Activated effector memory CD4-positive, alpha-beta T cell treated with anti-CD3 and anti-CD28 coated beads, Interleukin-2, amount 50 U/mL, for 16 hours (primary cell): ENCODE results near the gene LINGO1.

Experiments
- DNase-seq: peaks from one replicate; pipeline ENCODE4 v3.0.0-alpha.2; 2020

The LINGO1 gene

DNA sequence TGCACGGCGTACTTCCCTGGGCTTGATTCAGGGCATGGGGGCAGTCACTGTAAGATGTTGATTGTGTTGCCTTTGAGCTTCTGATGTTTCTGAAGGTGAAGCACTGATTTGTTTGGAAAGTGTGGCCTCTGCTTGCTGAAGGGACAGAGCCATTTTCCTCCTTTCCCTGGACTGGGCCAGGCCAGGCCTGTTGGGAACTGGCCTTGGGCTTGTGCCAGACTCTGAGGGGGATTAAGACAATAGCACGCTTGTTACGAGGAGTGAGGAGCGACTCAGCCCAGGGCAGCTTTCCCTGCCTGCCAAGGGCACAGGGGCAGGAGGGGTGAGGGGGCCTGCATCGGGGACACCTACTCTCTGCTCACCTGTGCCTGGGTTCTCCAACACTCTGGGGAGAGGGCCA, 42.9 kb downstream of the LINGO1 start:
- DNase-seq, result no peak

DNA sequence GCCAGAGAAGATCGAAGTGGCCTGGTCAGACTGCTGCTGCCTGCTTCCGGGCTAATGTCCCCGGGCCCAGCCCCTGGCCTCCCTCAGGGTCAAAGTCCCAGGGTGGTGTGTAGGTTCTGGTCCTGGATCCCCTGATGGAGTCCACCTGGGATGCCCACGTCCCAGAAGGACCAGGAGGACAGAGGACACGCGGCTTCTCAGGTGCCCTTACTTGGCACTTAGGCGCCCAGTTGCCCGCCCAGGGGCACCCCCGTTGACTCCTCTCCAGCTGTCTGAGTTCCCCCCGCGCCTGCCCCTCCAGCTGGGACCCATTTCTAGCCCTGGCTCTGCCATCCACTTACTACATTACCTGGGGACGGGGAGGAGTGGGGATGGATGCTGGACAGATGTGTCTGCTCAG, 44.6 kb downstream of the LINGO1 start:
- DNase-seq, result no peak

DNA sequence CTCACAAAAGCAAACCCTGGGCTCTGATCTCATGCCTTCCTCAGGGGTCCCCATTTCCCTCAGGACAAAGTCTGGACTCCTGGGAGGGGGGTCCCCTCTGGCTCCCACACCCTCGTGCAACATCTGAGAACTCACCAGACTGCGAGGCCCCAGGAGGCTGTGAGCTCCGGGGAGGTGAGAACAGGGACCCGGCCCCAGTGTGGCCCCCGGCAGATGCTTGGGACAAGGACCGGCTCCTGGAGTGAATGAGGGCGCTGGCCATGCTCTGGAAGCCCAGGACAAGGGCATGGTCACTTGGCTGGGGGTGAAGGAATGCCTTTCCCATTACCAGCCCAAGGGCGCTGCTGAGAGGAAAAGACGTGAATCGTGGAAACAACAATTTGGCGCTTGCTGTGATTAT, 48.0 kb downstream of the LINGO1 start:
- DNase-seq, result no peak

DNA sequence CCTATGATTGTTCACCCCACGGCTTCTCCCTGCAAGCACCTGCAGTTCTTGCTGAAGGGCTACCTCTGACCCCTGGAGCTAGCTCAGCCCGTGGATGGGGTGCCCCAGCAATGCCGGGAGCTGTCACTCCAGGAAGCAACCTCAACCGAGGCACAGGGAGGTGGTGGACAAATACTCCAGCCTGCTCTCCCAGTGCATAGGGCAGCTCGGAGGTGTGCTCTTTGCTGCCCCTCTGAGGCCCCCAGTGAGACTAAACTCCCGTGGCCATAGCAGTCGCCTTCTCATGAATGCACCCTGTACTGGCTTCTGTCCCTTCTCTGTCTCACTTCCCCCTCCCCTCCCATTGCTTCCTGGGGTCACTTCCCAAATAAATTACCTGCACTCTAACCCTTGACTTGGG, 48.5 kb downstream of the LINGO1 start:
- no peak for DNase-seq

DNA sequence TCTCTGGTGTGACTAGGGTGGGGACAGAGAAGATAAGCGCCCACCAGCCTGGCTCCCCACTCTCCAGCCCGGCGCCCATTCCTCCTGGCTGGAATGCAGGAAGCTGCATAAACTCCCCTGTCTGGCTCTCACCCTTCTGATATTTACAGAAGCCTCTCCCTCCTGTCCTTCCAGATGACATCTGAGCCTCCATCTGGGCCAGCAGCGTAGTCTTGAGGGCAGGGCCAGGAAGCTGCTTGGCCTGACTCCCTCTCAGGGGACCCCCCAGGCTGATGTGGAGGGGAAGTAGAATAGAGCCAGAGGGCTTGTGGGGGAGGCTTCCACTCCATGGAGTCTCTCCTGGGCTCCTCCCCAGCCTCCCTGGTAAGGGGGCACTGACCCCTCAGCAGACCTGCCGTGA, 49.9 kb downstream of the LINGO1 start:
- no peak for DNase-seq

DNA sequence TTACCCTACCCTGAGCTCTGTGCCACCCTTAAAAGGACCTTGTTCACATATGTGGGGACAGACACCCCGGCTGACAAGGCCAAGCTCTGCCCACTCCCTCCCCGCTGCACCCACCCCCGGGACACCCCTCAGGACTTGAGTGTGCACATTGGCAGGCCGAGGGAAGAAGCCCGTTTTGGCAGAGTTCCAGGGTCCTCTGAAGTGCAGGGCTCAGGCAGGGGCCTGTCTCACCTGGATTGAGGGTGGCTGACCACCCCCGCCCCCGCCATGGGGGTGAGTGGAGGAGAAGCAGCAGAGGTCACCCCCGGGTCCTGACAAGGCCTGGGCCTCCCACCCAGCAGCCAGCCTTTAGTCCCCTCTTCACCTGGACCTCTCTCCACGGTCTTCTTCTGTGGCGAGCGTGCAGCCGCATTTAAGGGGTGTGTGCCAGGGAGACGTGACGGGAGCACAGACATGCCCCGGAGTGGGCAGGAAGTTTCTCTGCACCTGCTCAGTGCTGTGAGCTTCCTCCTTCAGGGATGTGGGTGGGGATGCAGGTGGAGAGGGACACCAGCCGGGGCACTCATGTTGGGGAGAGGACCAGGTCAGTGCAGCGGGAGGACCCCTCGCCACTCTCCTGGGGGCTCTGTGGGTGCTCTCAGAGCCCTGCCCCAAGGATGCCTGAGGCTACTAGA, 50.7 kb downstream of the LINGO1 start:
- DNase-seq, result no peak

DNA sequence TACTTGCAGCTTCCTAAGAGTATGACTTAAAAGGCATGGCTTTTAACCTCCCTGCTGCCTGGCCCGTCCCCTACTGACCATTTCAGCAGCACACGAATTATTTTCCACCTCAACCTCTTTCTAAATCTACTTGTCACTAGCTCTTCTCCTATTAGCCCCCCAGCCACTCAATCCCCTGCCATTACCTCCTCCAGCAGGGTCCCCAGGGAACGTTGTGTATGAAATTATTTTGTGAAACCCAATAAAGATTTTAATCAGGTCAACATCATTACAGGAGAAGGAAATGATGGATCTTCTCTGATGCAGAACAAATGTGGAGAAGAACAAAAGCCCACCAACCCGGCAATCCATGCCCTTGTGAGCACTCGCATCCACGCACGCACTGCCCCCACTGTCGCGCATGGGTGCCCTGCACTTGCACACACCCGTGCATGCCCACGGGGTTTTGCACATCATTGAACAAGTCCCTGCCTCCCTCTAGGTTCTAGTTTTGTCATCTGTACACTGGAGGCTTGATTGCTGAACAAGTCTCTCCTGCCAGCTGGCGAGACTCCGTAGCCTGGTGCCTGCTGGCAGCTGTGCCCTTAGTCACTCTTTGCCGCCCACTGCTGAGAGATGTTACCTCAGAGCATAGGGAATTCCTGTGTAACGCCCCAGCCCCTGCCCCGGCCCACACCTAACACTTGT, 51.6 kb downstream of the LINGO1 start:
- DNase-seq, result no peak

DNA sequence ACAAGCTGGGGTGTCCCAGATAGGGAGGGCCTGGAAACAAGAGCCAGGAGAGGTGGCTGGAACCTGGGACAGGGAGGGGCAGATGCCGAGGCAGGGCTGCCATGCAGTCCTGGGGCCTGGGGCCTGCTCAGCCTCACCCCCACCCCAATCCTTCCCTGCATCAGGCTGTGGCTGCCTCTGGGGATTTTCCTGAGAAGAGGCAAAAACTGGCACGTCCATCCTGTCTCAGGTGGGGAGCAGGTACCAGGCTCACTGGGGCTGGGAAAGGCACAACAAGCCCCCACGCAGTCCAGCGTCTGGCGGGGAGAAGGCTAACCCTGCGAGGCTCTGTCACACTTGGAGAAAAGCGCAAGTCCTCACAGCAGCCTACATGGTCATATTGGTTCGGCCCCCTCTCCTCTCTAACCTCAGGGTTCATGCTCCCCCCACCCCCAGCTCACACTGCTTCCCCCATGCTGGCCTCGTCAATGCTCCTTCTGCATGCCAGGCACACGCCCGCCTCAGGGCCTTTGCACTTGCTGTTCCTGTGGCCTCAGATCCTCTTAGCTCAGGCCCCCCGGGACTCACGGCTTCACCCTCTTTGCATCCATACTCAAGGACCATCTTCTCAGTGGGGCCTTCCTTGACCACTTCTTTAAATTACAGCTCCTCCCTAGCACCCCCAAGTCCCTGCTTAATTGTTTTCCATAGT, 53.1 kb downstream of the LINGO1 start:
- DNase-seq, result no peak

DNA sequence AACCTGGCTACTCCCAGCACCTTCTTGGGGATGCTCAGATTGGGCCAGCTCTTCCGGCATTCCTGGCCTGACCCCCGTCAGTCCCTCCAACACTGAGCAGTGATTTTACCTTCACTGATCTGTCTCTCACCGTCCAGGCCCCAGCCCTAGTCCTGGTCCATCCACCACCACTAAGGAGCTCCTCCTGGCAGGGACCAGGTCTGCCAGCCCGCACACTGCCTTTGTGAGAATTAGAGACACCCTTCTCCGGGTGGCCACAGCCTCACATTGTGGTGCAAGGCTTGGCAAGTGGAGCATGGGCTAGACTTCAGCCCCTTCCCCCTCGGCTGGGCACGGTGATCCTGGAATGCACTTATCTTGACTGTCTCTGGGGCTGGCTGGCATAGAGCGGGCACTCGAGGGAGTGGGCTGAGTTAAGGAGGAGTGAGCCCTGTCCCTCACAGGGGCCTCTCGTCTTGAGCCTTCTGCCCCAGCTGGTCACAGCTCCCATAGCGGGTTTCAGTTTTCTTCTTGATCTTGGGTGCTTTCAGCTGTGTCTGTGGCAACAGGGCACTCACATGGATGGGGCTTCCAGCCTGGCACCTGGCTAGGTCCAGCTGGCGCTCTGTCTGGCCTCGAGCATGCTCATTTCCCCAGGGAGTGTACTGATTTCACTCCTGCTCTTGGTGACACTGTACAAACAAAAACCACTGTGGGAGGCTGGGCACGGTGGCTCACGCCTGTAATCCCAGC, 53.9 kb downstream of the LINGO1 start:
- no peak for DNase-seq

DNA sequence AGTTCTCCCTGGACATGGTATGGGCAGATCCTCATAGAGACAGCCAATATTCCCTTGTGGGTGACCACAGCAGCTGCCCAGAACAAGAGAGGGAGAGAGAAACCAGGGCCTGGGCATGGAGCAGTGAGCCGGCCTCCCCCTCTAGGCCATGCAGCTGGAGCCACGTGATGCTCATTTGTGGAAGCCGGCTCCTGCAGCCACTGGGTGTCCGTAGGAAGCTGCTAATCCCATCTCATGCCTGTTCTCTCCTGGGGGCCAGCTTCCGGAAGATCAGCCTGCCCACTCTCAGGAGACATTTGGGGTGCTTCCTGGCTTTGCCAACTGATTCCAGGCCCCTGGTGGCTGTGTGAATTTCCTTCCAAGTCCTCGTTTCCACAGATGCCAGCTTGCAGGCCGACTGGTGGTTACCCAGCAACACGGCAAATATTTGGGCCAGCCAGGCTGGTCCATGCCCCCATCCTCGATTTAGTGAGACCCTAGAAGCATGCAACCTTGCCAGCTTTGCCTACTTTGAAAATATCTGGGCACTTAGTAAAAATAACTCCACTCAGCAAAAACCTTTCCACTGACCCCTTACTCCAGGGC, 55.3 kb downstream of the LINGO1 start:
- DNase-seq, result no peak

DNA sequence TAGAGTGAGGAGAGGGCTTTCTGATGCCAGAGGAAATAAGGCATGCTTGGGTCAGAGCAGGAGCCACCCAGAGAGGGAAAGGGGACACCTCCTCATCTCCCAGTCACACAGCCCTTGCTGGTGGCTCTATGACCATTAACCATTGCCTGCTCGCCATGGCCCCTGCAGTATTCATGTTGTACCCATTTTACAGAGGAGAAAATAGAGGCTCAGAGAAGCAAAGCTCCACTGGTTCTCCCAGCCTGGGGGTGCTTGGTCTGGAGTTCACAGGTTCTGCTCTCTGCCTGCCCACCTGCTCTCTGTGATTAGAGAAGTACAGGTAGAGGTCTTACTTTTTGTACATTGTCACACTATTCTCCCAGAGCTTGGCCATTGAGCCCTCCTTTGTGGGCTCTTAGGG, 56.2 kb downstream of the LINGO1 start:
- no peak for DNase-seq

DNA sequence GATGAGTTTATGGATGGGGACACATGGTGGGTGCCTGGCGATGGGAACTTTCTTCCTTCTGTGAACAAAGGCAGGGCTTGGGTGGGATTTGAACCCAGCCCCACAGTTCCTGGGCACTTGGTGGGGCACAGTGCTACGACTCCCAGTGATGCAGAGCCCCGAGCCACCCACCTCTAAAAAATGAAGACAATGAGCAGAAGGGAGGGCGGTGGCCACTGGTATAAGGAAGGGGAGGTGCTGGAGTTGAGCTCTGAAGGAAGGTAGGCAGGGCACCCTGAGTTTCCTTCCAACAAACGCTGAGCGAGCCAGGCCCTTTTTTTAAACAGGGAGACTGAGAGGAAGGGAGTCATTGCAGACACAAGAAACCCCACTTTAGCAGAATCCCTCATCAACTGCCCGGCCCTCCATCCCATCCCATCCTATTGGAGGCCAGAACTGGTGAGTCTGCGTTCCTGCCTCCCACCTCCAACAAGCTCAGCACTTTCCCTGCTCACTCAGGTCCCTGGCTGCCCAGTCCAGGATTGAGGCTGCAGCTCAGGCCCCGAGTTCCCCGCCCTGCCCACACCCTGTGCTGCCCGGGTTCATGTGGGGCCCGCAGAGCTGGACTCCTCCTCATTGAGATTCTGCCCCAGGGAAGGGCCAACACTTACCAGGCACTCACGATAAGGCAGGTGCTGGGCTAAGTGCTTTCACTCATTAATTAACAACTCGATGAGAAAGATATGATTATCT, 57.3 kb downstream of the LINGO1 start:
- DNase-seq, result no peak

DNA sequence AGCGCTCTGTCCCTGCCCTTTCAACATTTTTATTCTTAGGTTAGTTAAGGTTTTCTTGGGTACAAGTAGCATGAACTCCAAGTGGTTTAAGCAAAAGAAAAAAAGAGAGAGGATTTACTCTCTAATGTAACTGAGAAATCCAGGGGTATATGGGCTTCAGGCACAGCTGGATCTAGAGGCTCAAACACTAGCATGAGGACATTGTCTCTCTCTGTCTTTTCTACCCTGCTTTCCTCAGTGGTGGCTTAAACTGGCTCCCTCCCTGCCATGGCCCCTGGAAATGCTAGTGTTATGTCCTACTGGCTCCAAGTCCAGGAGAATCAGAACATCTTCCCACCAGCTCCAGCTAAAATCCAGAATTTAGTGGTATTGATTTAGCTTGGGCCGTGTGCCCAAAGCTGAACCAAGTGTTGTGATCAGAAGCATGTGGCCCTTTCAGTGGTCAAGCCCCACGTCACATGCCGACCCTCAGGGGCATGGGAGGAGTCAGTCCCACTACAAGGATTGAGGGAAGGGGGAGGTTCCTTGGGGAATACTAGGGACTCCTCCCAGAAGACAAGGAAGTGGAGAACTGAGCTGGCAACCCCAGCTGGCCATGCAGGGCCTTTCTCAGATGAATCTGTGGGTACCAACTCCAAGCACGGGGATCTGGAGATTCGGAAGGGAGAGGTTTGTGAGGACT, 58.0 kb downstream of the LINGO1 start:
- no peak for DNase-seq

DNA sequence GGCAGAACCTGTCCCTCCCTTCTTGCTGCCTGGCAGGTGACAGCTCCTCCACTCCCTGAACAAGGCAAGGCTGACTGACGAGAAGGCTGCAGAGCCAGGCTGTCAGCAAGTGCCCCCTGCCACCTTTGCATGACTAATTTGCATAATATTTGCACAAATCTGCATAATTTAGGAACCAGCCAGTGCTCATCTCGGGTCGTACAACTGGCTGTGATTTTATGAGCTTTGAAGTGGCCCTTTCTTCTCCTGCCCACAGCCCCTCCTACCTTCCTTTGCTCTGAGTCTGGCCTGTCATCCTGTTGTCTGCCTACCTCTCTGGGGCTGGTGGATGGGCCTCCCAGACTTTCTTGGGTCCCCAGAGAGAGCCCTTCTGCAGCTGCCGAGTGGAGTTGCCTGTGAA, 58.9 kb downstream of the LINGO1 start:
- DNase-seq, result no peak

DNA sequence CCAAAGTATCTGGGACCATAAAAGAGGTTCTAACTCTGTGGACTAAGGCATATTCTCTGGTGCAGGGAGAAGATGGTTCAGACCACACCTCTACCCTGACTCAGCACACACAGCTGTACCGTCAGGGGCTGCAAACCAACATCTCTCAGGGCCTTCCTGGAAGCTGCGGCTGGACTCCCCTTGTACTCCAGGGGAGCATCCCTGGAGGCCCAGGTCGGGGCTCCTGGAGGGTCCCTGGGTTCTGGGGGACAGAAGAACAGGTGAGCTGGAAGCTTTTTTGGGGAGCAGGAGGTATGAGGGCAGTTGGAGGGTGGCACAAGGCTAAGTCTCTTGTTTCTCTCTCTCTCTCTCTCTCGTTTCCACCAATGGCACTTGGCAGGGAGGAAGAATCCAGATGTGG, 60.5 kb downstream of the LINGO1 start:
- no peak for DNase-seq

DNA sequence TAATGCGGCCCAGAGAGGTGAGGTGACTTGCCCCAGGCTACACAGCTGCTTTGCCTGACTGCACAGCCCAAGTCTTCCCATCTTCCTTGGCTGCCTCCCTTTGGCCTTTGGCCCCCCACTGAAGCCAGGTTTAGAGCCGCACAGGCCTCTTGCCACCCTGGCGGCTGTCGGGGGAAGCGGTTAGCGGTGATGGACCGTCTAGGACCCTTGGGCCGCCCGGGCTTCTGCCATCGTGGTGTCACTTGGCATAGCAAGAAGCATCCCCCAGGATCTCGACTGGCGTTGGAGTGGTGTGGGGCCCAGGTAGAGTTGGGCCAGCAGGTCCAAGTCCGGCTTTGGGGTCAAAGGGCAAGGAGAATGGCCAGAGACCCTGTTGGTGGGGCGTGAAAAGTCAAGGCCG, 61.0 kb downstream of the LINGO1 start:
- DNase-seq, result no peak

DNA sequence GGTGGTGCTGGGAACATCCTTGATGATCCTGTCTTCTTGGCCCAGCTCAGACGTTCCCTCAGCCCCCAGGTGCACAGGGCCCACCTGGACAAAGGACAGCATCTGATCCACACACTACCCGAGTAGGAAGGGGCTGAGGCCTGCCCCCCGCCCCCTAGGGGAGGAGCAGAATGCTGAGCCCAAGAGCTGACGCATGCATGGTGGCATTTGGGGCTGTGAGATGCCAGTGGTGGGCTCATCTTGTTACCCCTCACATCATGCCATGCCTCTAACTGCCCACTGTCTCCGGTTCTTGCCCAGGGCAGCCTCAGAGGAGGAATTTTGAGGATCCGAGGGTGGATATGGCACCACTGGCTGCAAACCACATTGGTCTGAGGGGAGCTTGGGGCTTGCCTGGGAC, 61.5 kb downstream of the LINGO1 start:
- no peak for DNase-seq

DNA sequence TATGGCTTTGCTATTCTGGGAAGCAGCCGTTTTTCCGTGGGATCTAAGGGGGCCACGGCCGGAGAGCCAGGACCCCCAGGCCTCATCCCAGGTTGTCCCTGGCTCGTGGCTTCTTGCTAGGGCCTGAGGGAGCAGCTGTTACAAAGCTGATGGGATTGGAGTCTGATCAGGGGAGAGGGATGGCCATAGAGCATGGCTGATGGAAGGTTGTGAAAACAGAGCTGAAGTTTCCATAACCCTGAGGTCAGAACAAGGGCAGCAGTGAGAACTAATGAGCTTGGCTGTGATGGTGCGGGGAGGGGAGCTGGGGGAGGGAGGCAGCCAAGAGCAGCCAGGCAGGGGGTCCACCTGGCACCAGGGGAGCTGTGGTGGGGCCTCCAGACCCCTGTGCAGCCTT, 63.0 kb downstream of the LINGO1 start:
- DNase-seq, result no peak

DNA sequence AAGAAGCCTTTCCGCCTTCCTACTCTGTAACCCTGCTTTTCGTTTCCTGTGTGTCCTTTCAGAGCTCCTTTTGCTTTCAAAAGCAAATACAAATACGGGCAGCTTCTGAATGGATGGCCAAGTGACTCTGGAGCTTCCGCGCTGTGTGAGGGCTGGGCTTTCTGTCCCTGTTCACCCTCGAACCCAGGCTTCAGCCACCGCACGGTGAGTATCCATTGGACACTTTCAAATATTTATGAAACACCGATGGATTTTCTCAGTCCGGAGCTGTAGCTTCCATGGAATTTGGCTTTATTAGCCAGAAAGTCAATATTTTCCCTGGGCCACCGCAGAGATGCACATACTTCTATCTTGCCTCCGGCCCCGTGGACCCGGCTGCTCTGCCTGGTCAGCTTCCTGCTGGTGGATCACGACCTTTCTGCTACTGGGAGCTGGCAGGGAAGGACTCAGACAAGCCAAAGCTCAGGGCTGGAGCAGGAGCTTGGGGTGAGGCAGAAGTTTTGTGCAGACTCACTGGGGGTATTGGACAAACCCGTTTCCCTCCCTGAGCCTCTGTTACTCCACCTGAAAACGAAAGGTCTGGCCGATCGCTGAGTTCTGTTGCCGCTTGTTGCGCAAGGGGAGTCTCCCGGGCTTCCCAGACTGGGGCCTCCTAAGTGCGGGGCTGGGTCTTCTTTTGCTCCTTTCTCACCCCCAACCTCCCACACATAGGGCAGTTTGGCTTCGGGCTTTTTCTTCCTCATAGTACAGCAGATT, 63.6 kb downstream of the LINGO1 start:
- DNase-seq, result no peak

DNA sequence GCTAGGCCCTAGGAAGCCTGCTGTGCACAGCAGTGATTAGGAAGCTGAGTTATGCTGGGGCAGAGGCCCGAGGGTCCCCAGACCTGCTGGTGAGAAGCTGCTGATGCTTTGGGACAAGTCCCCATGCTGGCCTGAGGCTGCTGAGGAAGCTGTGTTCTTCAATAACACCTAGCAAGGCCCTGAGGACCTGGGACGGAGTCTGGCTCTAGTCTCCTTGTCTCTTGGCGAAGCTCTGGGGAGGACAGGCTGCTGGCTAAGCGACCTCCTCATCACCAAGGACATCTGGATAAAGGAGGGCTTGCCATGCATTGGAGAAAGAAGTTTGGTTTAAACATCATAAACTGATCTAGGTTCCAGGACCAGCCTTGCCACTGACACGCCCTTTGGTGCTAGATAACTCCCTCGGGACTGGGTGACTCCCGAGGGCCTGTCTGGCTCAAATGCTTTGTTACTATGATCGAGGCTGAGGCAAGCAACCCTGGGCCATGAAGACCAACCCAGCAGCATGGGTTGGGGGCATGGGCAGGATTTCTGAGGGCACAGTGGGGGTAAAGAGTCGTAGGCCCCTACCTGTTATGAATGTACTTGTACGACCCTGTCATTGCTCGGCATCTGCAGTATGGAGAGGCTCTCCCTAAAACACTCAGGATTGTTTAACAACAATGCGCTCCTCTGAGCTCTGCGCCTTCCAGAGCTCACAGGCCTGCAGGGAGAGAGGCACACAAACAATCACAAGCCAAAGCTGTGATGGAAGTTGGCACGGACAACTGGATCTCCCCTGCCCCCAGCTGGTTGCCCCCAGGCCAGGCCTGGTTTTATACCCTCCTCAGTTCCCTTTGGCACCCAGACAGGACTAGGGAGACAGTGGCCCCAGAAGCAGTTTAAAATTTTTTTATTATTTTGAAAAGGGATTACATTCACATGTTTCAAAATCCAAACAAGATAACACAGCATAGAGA, 64.4 kb downstream of the LINGO1 start:
- no peak for DNase-seq
